GM19035 (cell line): Measurements from ENCODE around the gene SLITRK5.

Experiments
- ATAC-seq: cut with Tn5 transposase; IDR thresholded peaks from one replicate; pipeline ENCODE4 v1.9.1; 2021; ENCODE audit not compliant: unreplicated experiment

Gene SLITRK5

GRCh38 chr13:87671031-87671752 lies at the start of gene SLITRK5:
Gene SLITRK5, plus strand, starts transcription at chr13:87671371. Its CDS starts 4,018 bp downstream, at chr13:87675389.
- ATAC-seq, result peak; percentile 84

GRCh38 chr13:87622971-87623370 lies 48.2 kb upstream of the SLITRK5 start:
- ATAC-seq, result no peak

- ATAC-seq, result no peak
Measured at GRCh38 chr13:87656306-87656705, 14.9 kb upstream of the SLITRK5 start.

GRCh38 chr13:87661471-87661870 lies 9.7 kb upstream of the SLITRK5 start:
- no peak for ATAC-seq

GRCh38 chr13:87666831-87667230 lies 4.3 kb upstream of the SLITRK5 start:
- no peak for ATAC-seq

- ATAC-seq, result no peak
Measured at GRCh38 chr13:87667686-87668085, 3.5 kb upstream of the SLITRK5 start.

GRCh38 chr13:87669379-87669978 lies 1.7 kb upstream of the SLITRK5 start:
- ATAC-seq, result peak; percentile 49

- no peak for ATAC-seq
Measured at GRCh38 chr13:87671753-87672605, 808 bp downstream of the SLITRK5 start.

- ATAC-seq, result no peak
Measured at GRCh38 chr13:87674247-87674738, 3.1 kb downstream of the SLITRK5 start.

- no peak for ATAC-seq
Measured at GRCh38 chr13:87675851-87676250, 4.7 kb downstream of the SLITRK5 start.

GRCh38 chr13:87676254-87677042 lies 5.3 kb downstream of the SLITRK5 start:
- ATAC-seq, result no peak

GRCh38 chr13:87677043-87677495 lies 5.9 kb downstream of the SLITRK5 start:
- ATAC-seq, result no peak

GRCh38 chr13:87677496-87678371 lies 6.6 kb downstream of the SLITRK5 start:
- no peak for ATAC-seq

- ATAC-seq, result no peak
Measured at GRCh38 chr13:87678372-87678752, 7.2 kb downstream of the SLITRK5 start.

GRCh38 chr13:87680298-87680697 lies 9.1 kb downstream of the SLITRK5 start:
- ATAC-seq, result no peak

- no peak for ATAC-seq
Measured at GRCh38 chr13:87684850-87685742, 13.9 kb downstream of the SLITRK5 start.

- no peak for ATAC-seq
Measured at GRCh38 chr13:87696458-87696857, 25.3 kb downstream of the SLITRK5 start.

- no peak for ATAC-seq
Measured at GRCh38 chr13:87698268-87698667, 27.1 kb downstream of the SLITRK5 start.

GRCh38 chr13:87709947-87710346 lies 38.8 kb downstream of the SLITRK5 start:
- ATAC-seq, result no peak
